Activated CD4-positive, alpha-beta memory T cell treated with anti-CD3 and anti-CD28 coated beads, Interleukin-2, amount 10 ng/mL, durations not matched to agents 7 days and 5 days (primary cell): Measurements from ENCODE around the gene ZBTB32. TPM values are rescaled to one million over a fixed set of nuclear protein-coding genes. Genes with fewer than 3 reads are reported as not detected.

ENCODE experiments used
- CTCF ChIA-PET: fragments of 350-600 bp; sonication (Branson Sonifier 250); formaldehyde crosslinking; loops from one replicate; lab custom pipeline; 2021; ENCODE audit warnings: antibody characterized with exemption, inconsistent platforms; lab: Charles Lee
- POLR2A ChIA-PET: fragments of 350-600 bp; sonication (Branson Sonifier 250); formaldehyde crosslinking; loops from one replicate; lab custom pipeline; 2021; ENCODE audit warnings: antibody characterized with exemption; lab: Charles Lee
- DNase-seq: peaks from one replicate; pipeline ENCODE4 v3.0.0-alpha.2; 2020
- H3K27ac Mint-ChIP-seq: one replicate; pipeline ENCODE4 v1.8.0; 2021; ENCODE audit warnings: mild to moderate bottlenecking, mixed read lengths
- H3K27me3 Mint-ChIP-seq: one replicate; pipeline ENCODE4 v1.8.0; 2021; ENCODE audit warnings: mixed read lengths
- H3K36me3 Mint-ChIP-seq: one replicate; pipeline ENCODE4 v1.8.0; 2021; ENCODE audit warnings: low read depth, mixed read lengths
- H3K4me1 Mint-ChIP-seq: one replicate; pipeline ENCODE4 v1.8.0; 2021; ENCODE audit warnings: mixed read lengths
- H3K4me3 Mint-ChIP-seq: one replicate; pipeline ENCODE4 v1.8.0; 2021; ENCODE audit warnings: mild to moderate bottlenecking, mixed read lengths
- H3K9me3 Mint-ChIP-seq: one replicate; pipeline ENCODE4 v1.8.0; 2021; ENCODE audit warnings: mixed read lengths
- total RNA-seq, 2 experiments: library from RNA; stranded (reverse); gene quantifications; one replicate each; pipeline ENCODE4 v1.2.3, GENCODE V29; 2021

ZBTB32 gene
- total RNA-seq, 2 experiments from 2014 or later, result 94.8 to 96.2 TPM

DNA sequence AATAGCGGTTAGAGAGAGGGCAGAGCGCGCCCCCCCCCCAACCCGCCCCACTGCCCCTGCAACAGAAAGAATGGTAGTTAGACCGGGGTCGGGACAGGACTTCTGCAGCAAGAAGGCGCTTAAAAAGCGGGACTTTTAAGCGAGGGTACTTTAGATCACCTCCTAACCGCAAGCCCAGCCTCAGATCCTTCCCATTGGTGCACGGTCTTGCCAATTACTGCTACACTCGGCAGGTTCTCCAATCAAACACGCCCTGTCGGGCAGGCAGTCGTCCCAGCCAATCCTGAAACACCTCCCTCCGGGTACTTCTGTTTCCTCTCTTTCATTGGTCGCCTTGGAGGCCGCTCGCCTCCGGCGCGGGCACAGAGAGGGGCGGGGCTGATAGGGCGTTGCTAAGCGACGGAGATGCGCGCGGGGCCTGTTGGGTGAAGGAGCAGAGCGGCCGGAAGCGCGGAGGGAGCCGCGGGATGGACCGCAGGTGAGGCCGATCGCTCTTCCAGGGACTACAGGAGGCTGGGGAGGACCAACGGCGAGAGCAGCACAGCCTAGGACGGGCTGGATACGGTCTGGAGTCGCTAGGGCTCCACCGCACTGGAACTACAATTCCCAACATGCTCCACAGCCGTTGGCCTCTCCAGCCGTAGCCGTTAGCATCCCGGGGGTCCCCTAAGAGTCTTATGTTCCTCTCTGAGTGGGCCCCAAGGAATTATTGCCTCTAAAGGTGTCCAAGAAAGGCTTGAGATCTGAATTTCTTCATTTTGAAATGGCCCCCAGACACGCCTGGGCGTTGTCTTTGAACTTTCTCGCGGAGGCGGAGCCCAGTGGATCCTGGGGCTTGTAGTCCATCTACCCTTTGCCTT is 53.6 kb downstream of the ZBTB32 start, which contains the start of gene PROSER3:
Gene PROSER3, plus strand, starts transcription at position 428 of the 860 bp plus-strand sequence. Its CDS starts 40 bp downstream, at position 468.
- H3K27ac Mint-ChIP-seq, result peak within 1 kb of the TSS; percentile 89
- peaks cover 32% of the 10 kb centered on the region for H3K36me3 Mint-ChIP-seq
- peaks cover 38% of the 10 kb centered on the region for H3K4me1 Mint-ChIP-seq
- ChIA-PET CTCF (interaction anchor here (0.9 to 1.6 kb wide), 3 partner anchors 10 to 173 kb away, joined by 3 to 6 read pairs (median 3); partner anchors contain the start of gene LIN37), POLR2A (interaction anchor here (0.9 to 2.4 kb wide), 8 partner anchors 10 to 56 kb away, joined by 3 to 11 read pairs (median 4); partner anchors contain the start of genes IGFLR1, LIN37, PSENEN and U2AF1L4)
- no peaks in the 10 kb centered on the region for H3K27me3 Mint-ChIP-seq
- peak within 1 kb of the TSS; percentile 85 for H3K4me3 Mint-ChIP-seq
- H3K9me3 Mint-ChIP-seq, result no peaks in the 10 kb centered on the region
- DNase-seq, result peak; percentile 99

DNA sequence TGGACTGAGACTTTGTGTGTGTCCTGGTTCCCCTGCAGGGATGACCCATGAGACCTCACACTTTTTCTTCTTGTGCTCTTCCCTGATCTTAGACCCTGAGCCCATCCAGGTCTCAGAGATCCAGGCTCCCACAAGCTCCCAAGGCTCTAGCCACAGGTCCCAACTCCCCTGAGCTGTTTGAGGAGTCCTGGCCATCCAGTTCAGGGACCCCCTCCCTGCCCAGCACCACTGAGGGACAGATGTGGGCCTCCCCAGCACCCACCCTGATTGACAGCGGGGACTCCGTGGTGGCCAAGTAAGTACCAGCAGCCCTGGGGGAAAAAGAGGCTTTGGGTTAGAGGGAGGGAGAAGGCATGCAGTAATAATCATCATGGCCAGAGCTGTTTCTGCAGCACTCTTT is 55.3 kb downstream of the ZBTB32 start:
- ChIA-PET POLR2A (interaction anchor here (0.6 kb wide), 1 partner anchor 15 kb away, joined by 3 read pairs; no protein-coding TSS in a partner anchor), CTCF (no interaction called here)
- Mint-ChIP-seq H3K36me3 (peaks cover 35% of the 10 kb centered on the region), H3K9me3 (no peaks in the 10 kb centered on the region), H3K27me3 (no peaks in the 10 kb centered on the region), H3K4me3 (peak overlapping the region; percentile 66), H3K4me1 (peaks cover 37% of the 10 kb centered on the region), H3K27ac (peak overlapping the region; percentile 21)
- DNase-seq, result no peak

DNA sequence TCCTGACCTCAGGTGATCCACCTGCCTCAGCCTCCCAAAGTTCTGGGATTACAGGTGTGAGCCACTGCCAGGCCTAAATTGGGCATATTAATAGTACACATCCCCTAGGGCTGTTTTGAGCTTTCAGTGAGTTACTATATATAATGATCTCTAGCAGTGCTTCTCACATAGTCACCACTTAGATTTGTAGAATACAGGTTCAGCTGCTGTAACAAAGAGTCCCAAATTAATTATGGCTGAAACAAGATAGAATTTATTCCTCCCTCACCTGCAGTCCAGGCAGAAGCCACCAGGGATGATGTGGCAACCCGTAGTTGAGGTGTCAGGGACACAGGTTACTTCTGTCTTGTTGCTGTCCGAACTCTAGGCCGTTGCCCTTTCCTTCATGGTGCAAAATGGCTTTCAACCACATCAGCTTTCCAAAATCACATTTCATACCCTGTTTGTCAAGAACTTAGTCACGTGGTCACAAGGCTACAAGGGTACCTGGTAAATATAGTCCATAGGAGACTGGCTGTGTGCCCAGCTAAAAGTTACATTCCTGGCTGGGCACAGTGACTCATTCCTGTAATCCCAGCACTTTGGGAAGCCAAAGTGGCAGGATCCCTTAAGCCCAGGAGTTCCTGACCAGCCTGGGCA is 56.5 kb downstream of the ZBTB32 start:
- CTCF ChIA-PET, result interaction anchor here (0.6 kb wide), 1 partner anchor 56 kb away, joined by 3 read pairs; no protein-coding TSS in a partner anchor
- no peak overlapping the region for H3K27ac Mint-ChIP-seq

DNA sequence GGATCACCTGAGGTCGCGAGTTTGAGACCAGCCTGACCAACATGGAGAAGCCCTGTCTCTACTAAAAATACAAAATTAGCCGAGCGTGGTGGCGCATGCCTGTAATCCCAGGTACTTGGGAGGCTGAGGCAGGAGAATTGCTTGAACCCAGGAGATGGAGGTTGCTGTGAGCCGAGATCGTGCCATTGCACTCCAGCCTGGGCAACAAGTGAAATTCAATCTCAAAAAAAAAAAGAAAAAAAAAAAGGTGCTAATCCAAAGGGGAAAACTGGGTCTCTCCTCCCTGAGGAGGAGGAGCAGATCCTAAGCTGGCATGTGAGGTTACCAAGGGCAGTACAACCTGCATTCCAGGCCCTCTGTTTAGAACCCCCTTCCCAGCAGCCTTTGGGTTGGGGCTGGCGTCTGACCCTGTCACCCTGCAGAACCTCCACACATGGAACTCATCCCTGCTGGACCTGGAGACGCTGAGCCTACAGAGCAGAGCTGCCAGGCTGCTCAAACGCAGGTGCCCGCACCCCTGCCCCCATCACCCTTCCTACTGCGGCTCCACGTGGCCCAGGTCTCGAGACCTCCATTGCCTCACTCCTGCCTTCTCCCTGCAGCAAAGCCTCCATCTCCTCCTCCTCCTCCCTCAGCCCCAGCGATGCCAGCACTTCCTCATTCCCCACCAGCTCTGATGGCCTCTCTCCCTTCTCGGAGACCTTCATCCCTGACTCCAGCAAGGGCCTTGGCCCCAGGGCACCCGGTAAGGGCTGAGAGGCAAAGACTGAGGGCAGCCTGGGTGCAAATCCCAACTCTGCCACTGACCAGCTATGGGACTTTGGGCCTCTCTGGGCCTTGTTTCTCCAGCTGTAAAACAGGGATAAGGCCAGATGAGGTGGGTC is 60.3 kb downstream of the ZBTB32 start:
- Mint-ChIP-seq H3K36me3 (peaks cover 40% of the 10 kb centered on the region), H3K27me3 (no peaks in the 10 kb centered on the region), H3K27ac (no peak overlapping the region), H3K9me3 (no peaks in the 10 kb centered on the region), H3K4me3 (no peak overlapping the region), H3K4me1 (peaks cover 5% of the 10 kb centered on the region)
- no peak for DNase-seq
- ChIA-PET POLR2A (interaction anchor here (1.9 kb wide), 1 partner anchor 16 kb away, joined by 5 read pairs; the partner anchor contains the start of gene LIN37), CTCF (no interaction called here)

More for the DNA sequence above, 56.5 kb downstream of the ZBTB32 start:
- peaks cover 38% of the 10 kb centered on the region for H3K36me3 Mint-ChIP-seq
- peaks cover 31% of the 10 kb centered on the region for H3K4me1 Mint-ChIP-seq
- no peaks in the 10 kb centered on the region for H3K9me3 Mint-ChIP-seq
- no peaks in the 10 kb centered on the region for H3K27me3 Mint-ChIP-seq
- POLR2A ChIA-PET, result interaction anchor here (0.9 to 2.6 kb wide), 3 partner anchors 13 to 21 kb away, joined by 3 to 9 read pairs (median 3); partner anchors contain the start of genes LIN37, PSENEN and U2AF1L4
- DNase-seq, result no peak
- no peak overlapping the region for H3K4me3 Mint-ChIP-seq

Other genes starting within 250 kb of the ZBTB32 start
- not detected for gene KRTDAP, start 214.1 kb upstream of the ZBTB32 start, total RNA-seq
- not detected for gene DMKN, start 190.9 kb upstream of the ZBTB32 start, total RNA-seq
- gene SBSN, start 176.2 kb upstream of the ZBTB32 start, total RNA-seq, result not detected
- gene GAPDHS, start 171.1 kb upstream of the ZBTB32 start, total RNA-seq, result not detected
- 10 to 100 TPM; 39.6 to 47.4 TPM for gene TMEM147, start 158.9 kb upstream of the ZBTB32 start, total RNA-seq
- not detected for gene ATP4A, start 140.9 kb upstream of the ZBTB32 start, total RNA-seq
- gene PMIS2, start 118.4 kb upstream of the ZBTB32 start, total RNA-seq, result not detected
- gene HAUS5, start 91.8 kb upstream of the ZBTB32 start, total RNA-seq, result 10 to 100 TPM; 45.3 to 46.5 TPM
- 100 to 1,000 TPM in 1 of 2 experiments, 10 to 100 TPM in 1; 99.5 to 102 TPM for gene RBM42, start 75.5 kb upstream of the ZBTB32 start, total RNA-seq
- gene ETV2, start 62.8 kb upstream of the ZBTB32 start, total RNA-seq, result under 1 TPM; 0.65 to 0.96 TPM
- 100 to 1,000 TPM; 440 to 442 TPM for gene COX6B1, start 56.2 kb upstream of the ZBTB32 start, total RNA-seq
- gene UPK1A, start 38.0 kb upstream of the ZBTB32 start, total RNA-seq, result under 1 TPM; 0.65 to 0.86 TPM
- gene KMT2B, start 13.4 kb downstream of the ZBTB32 start, total RNA-seq, result 10 to 100 TPM; 57.3 to 57.5 TPM
- 10 to 100 TPM; 78.9 to 90.5 TPM for gene IGFLR1, start 37.9 kb downstream of the ZBTB32 start, total RNA-seq
- 10 to 100 TPM; 35.5 to 36.2 TPM for gene U2AF1L4, start 40.9 kb downstream of the ZBTB32 start, total RNA-seq
- gene PSENEN, start 41.1 kb downstream of the ZBTB32 start, total RNA-seq, result 10 to 100 TPM; 48.1 to 51.3 TPM
- gene LIN37, start 44.0 kb downstream of the ZBTB32 start, total RNA-seq, result 10 to 100 TPM; 13.1 to 16.2 TPM
- gene HSPB6, start 52.5 kb downstream of the ZBTB32 start, total RNA-seq, result under 1 TPM in 1 of 2 experiments, not detected in 1; 0.48 TPM
- gene PROSER3, start 53.6 kb downstream of the ZBTB32 start, total RNA-seq, result 10 to 100 TPM; 47.1 to 52.4 TPM
- 10 to 100 TPM; 60.9 to 67.0 TPM for gene ARHGAP33, start 71.0 kb downstream of the ZBTB32 start, total RNA-seq
- not detected for gene PRODH2, start 108.3 kb downstream of the ZBTB32 start, total RNA-seq
- not detected for gene NPHS1, start 147.9 kb downstream of the ZBTB32 start, total RNA-seq
- gene KIRREL2, start 152.4 kb downstream of the ZBTB32 start, total RNA-seq, result under 1 TPM; 0.55 to 0.58 TPM
- 1 to 10 TPM in 1 of 2 experiments, under 1 TPM in 1; 0.76 to 1.1 TPM for gene APLP1, start 164.0 kb downstream of the ZBTB32 start, total RNA-seq
- 10 to 100 TPM; 36.3 to 40.3 TPM for gene NFKBID, start 196.0 kb downstream of the ZBTB32 start, total RNA-seq
- 100 to 1,000 TPM; 204 to 218 TPM for gene HCST, start 198.0 kb downstream of the ZBTB32 start, total RNA-seq
- gene TYROBP, start 203.7 kb downstream of the ZBTB32 start, total RNA-seq, result 1 to 10 TPM in 1 of 2 experiments, under 1 TPM in 1; 0.58 to 1.1 TPM
- 10 to 100 TPM; 13.5 to 17.0 TPM for gene LRFN3, start 231.8 kb downstream of the ZBTB32 start, total RNA-seq